Subcutaneous adipose tissue (tissue), 4 donors: ENCODE results near the gene LMO1. TPM values are rescaled to one million over a fixed set of nuclear protein-coding genes. Genes with fewer than 3 reads are reported as not detected.

Experiments used
- CTCF ChIP-seq: fragments of 450-650 bp; IDR thresholded peaks from one replicate; pipeline ENCODE4 v1.5.1; 2016; ENCODE audit warnings: low read depth, mild to moderate bottlenecking, control low read depth, antibody characterized with exemption, moderate library complexity
- total RNA-seq, 4 donors: library from RNA; depleted of rRNA; stranded (reverse); fragments of >200 nt; gene quantifications; one replicate each; pipeline ENCODE4 v1.1.0, GENCODE V29; 2016

Gene LMO1
- total RNA-seq, 4 donors from 2014 or later, result not detected

- no peak for TF ChIP-seq CTCF
These were observed 43.2 kb downstream of the LMO1 start for GRCh38 chr11:8220261-8221045.

GRCh38 chr11:8219257-8220021, 44.2 kb downstream of the LMO1 start:
- TF ChIP-seq CTCF, result no peak

DNA sequence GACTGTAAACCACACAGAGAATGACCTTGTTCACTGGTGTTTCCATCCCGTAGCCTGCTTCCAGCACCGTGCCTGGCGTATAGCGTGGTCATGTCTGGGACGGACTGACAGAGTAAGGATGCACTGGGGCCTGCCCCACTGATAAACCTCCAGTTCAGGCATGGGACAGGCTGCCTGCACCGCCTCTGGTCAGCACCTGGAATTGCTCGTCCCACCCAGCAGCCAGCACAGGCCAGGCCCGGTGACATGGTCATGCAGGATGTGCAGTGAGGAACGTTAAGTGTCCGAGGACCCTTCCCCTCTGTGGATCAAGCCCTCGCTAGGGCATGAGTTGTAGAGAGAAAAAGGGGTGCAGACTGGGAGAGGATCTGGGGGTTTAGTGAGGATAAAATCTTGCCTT, 44.8 kb downstream of the LMO1 start:
- no peak for TF ChIP-seq CTCF

DNA sequence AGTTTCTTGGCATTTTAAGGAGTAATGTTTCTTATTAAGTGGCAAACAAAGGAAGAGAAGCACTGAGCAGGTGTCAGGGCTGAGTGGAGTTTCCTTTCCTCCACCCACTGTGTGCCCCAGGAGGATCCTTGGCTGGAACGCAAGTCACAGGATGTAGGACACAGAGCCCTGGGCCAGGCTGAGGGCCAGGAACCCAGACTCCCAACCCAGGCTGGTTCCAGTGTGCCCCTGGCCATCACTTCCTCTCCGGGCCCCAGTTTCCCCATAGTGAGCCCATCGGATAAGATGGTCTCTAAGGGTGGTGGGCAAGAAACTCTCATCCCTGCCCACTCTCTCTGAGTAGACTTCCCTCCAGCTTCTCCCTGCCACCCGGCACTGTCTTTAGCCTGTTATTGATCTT, 45.3 kb downstream of the LMO1 start:
- no peak for TF ChIP-seq CTCF

DNA sequence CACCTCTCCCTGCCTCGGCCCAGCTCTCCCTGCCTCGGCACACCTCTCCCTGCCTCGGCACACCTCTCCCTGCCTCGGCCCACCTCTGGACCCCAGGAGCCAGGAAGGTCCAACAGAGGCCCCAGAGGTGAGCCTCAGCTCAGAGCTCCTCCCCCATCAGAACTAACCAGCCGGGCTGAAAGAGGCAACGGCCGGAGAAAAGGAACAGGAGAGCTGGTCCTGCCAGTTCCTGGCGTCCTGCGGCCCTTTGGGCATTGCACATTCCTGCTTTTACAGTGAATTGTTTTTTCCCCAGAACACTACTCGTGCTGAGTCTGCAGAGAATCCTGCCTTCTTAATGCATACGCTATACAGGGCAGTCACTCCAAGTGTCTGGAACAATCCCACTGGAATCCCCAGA, 45.8 kb downstream of the LMO1 start:
- no peak for TF ChIP-seq CTCF

- no peak for TF ChIP-seq CTCF
These were observed 46.5 kb downstream of the LMO1 start for GRCh38 chr11:8217136-8217535.

DNA sequence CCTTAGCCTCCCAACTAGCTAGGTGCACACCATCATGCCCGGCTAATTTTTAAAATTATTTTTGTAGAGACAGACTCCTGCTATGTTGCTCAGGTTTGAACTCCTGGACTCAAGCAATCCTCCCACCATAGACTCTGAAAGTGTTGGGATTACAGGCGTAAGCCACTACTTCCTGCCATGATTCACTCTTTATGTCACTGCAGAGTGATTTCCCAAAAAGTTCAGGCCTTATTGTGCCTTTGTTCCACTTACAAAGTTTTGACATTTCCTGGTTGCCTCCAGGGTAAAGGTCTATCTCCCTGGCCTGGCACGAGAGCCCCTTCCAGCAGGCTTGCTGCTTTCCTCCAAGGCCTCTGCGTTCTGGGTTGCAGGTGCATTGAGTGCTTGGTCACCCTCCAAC, 50.3 kb downstream of the LMO1 start:
- no peak for TF ChIP-seq CTCF
